ENCODE data around the gene ELOA. TPM values are rescaled to one million over a fixed set of nuclear protein-coding genes. Genes with fewer than 3 reads are reported as not detected.
A peak's percentile ranks its signal among the peaks of the same experiment; 100 is the strongest.

ELOA gene
- total and polyA plus RNA-seq, 9 of the 15 experiments (the other 6 are each of a cell fraction or from before 2014, with no cell fraction given), result 31.9 to 98.6 (median 61.3) TPM

- TF ChIP-seq ZNF407 (IDR thresholded peaks at IDR 0.05; ENCODE audit: low read depth) (peak; percentile 95), HDAC6 (IDR thresholded peaks at IDR 0.05; ENCODE audit: low read depth, low read length) (no peak), POLR2AphosphoS2 (IDR thresholded peaks at IDR 0.05; ENCODE audit: low read length) (peak; percentile 89; the same call in 1 of the 2 replicates), NKRF (IDR thresholded peaks at IDR 0.05; ENCODE audit: borderline replicate concordance) (peak; percentile 75), ZNF518B (CRISPR knock-in tag; IDR thresholded peaks at IDR 0.05) (no peak), NR0B1 (IDR thresholded peaks at IDR 0.05; ENCODE audit: partially characterized antibody) (no peak), FIP1L1 (IDR thresholded peaks at IDR 0.05; ENCODE audit: low read depth, low read length, poor library complexity, severe bottlenecking) (peak; percentile 31), HNRNPK (IDR thresholded peaks at IDR 0.05; ENCODE audit: low read depth, low read length, poor library complexity, severe bottlenecking) (no peak), PML (IDR thresholded peaks at IDR 0.05; ENCODE audit: low read length) (peak; percentile 64; the same call in 1 of the 2 replicates), FOSL1 (tag; conservative IDR thresholded peaks at IDR 0.05) (peak; percentile 54)
These were observed 57.4 kb downstream of the ELOA start, which contains the start of gene GALE (continued) for GRCh38 chr1:23800400-23801337.

All from K562 (cell line).